SKM-1 treated with dmso at 0.1 percent for 144 hours (cell line): ENCODE measurements around the gene DDX41.

Source experiments
- DNase-seq: peaks from one replicate; lab custom pipeline; 2025; ENCODE audit not compliant: unreplicated experiment; lab: John Stamatoyannopoulos, UW

Gene DDX41

GRCh38 chr5:177514541-177514940 lies 2.2 kb downstream of the DDX41 start:
- DNase-seq: no peak

- DNase-seq: no peak
These were observed 3.3 kb downstream of the DDX41 start for GRCh38 chr5:177513500-177513899.

- no peak for DNase-seq
These were observed 3.9 kb downstream of the DDX41 start for GRCh38 chr5:177512736-177513380.

GRCh38 chr5:177511796-177512675 lies 4.7 kb downstream of the DDX41 start:
- DNase-seq: no peak

- DNase-seq: no peak
These were observed 5.6 kb downstream of the DDX41 start for GRCh38 chr5:177511181-177511580.

- DNase-seq: peak; percentile 95
These were observed 6.2 kb downstream of the DDX41 start for GRCh38 chr5:177510567-177511053.

GRCh38 chr5:177509991-177510566 lies 6.7 kb downstream of the DDX41 start:
- DNase-seq: no peak

GRCh38 chr5:177509381-177509951 lies 7.3 kb downstream of the DDX41 start, which contains the start of gene DOK3:
TSS of gene DOK3 (minus strand) at chr5:177509826. CDS start at chr5:177509540, 286 bp downstream.
- peak; percentile 68 for DNase-seq

GRCh38 chr5:177508837-177509236 lies 7.9 kb downstream of the DDX41 start:
- DNase-seq: no peak

GRCh38 chr5:177508221-177508611 lies 8.5 kb downstream of the DDX41 start:
- no peak for DNase-seq

GRCh38 chr5:177507596-177508220 lies 9.1 kb downstream of the DDX41 start:
- no peak for DNase-seq

GRCh38 chr5:177507165-177507564 lies 9.6 kb downstream of the DDX41 start:
- DNase-seq: peak; percentile 17

- no peak for DNase-seq
These were observed 11.7 kb downstream of the DDX41 start for GRCh38 chr5:177505075-177505474.

- DNase-seq: no peak
These were observed 12.4 kb downstream of the DDX41 start for GRCh38 chr5:177504086-177505056.

GRCh38 chr5:177503351-177504085 lies 13.2 kb downstream of the DDX41 start:
- DNase-seq: no peak

GRCh38 chr5:177502886-177503285 lies 13.9 kb downstream of the DDX41 start:
- no peak for DNase-seq

- DNase-seq: no peak
These were observed 14.7 kb downstream of the DDX41 start for GRCh38 chr5:177501874-177502678.
